ENCODE results near the gene TMEM237. TPM values are rescaled to one million over a fixed set of nuclear protein-coding genes. Genes with fewer than 3 reads are reported as not detected.

The TMEM237 gene
- total RNA-seq, 1 donor from 2014 or later: 43.2 TPM

GRCh38 chr2:201654616-201655384 lies 11.5 kb upstream of the TMEM237 start:
- H3K27ac Mint-ChIP-seq: no peak overlapping the region
- no peaks in the 10 kb centered on the region for H3K36me3 Mint-ChIP-seq
- no peaks in the 10 kb centered on the region for H3K9me3 Mint-ChIP-seq
- H3K27me3 Mint-ChIP-seq: peaks cover 3% of the 10 kb centered on the region
- no peak for DNase-seq (ENCODE audit: extremely low spot score, unreplicated experiment)
- TF ChIP-seq, protein P1, sequence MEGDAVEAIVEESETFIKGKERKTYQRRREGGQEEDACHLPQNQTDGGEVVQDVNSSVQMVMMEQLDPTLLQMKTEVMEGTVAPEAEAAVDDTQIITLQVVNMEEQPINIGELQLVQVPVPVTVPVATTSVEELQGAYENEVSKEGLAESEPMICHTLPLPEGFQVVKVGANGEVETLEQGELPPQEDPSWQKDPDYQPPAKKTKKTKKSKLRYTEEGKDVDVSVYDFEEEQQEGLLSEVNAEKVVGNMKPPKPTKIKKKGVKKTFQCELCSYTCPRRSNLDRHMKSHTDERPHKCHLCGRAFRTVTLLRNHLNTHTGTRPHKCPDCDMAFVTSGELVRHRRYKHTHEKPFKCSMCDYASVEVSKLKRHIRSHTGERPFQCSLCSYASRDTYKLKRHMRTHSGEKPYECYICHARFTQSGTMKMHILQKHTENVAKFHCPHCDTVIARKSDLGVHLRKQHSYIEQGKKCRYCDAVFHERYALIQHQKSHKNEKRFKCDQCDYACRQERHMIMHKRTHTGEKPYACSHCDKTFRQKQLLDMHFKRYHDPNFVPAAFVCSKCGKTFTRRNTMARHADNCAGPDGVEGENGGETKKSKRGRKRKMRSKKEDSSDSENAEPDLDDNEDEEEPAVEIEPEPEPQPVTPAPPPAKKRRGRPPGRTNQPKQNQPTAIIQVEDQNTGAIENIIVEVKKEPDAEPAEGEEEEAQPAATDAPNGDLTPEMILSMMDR (conservative IDR thresholded peaks at IDR 0.05): no peak
- no peak overlapping the region for H3K4me3 Mint-ChIP-seq
- peaks cover 7% of the 10 kb centered on the region for H3K4me1 Mint-ChIP-seq (ENCODE audit: unreplicated experiment)

DNA sequence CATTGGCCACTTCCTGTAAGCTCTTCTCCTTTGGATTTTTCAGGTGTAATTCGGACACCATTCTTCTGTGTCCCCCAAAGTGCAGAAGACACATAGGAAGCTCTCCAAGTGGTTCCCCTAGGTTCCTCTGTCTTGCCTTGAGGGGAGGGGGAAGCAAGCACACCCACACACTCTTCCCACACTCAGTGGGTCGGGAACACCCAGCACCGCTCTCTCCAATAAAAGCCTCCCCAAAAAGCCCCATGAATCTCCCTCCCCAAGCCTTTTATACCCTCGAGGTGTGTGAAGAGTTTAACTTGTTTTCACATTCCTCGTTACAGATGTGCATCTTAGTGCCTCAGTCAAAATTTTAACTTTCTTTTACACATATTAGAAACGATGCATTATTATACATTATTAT lies 9.9 kb upstream of the TMEM237 start:
- Mint-ChIP-seq H3K27me3 (peaks cover 3% of the 10 kb centered on the region), H3K9me3 (no peaks in the 10 kb centered on the region), H3K4me3 (no peak overlapping the region), H3K4me1 (ENCODE audit: unreplicated experiment) (peaks cover 7% of the 10 kb centered on the region), H3K36me3 (no peaks in the 10 kb centered on the region), H3K27ac (no peak overlapping the region)
- TF ChIP-seq, protein P1 (conservative IDR thresholded peaks at IDR 0.05): no peak
- DNase-seq (ENCODE audit: extremely low spot score, unreplicated experiment): no peak

- Mint-ChIP-seq H3K4me1 (ENCODE audit: unreplicated experiment) (peaks cover 9% of the 10 kb centered on the region), H3K36me3 (no peaks in the 10 kb centered on the region), H3K9me3 (no peaks in the 10 kb centered on the region), H3K27me3 (no peaks in the 10 kb centered on the region), H3K4me3 (no peak overlapping the region), H3K27ac (no peak overlapping the region)
- TF ChIP-seq, protein P1 (conservative IDR thresholded peaks at IDR 0.05): no peak
- DNase-seq (ENCODE audit: extremely low spot score, unreplicated experiment): no peak
Measured at GRCh38 chr2:201649442-201649841, 6.1 kb upstream of the TMEM237 start.

DNA sequence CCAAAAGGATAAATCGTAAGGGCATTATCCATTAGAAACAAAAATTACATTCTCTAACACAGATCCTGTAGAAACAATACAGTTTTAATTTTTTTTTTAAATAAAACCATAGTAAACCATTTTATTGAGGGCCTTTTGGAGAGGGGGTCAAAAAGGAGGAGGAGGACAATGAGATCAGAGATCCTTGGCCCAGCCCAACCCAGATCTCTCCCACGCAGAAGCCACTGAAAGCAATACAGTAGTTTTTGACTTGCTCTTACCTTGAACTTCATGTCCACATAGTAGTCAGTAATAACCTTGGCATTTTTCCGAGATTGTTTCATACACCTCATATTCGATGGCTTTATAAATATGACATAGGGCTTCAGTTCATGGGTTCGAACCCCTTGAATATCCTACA lies 4.1 kb upstream of the TMEM237 start:
- Mint-ChIP-seq H3K9me3 (no peaks in the 10 kb centered on the region), H3K27me3 (no peaks in the 10 kb centered on the region), H3K27ac (no peak overlapping the region), H3K4me1 (ENCODE audit: unreplicated experiment) (peaks cover 13% of the 10 kb centered on the region), H3K36me3 (no peaks in the 10 kb centered on the region), H3K4me3 (no peak overlapping the region)
- TF ChIP-seq, protein P1 (conservative IDR thresholded peaks at IDR 0.05): no peak
- no peak for DNase-seq (ENCODE audit: extremely low spot score, unreplicated experiment)

DNA sequence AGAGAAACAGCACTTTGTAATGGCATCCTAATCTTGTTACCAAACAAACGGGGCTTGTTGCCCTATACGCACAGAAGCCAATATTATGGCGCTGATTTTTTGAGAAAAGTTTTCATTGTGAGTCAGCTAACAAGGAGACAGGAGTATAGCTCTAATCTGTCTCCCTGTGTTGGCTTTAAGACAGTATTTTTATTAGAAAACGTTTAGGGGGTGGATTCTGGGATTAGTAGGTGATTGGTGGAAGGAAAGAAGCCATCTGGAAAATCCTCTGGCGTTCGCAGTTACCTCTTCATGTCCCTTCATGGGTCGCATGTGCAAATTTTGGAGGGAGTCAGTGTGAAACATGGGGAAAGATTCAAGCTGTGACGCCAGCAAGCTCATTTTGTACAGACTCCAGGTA lies 698 bp upstream of the TMEM237 start:
- Mint-ChIP-seq H3K27me3 (no peaks in the 10 kb centered on the region), H3K4me1 (ENCODE audit: unreplicated experiment) (peaks cover 11% of the 10 kb centered on the region), H3K4me3 (peak overlapping the region; percentile 96), H3K9me3 (no peaks in the 10 kb centered on the region), H3K27ac (peak overlapping the region; percentile 46), H3K36me3 (peaks cover under 1% of the 10 kb centered on the region)
- TF ChIP-seq, protein P1 (conservative IDR thresholded peaks at IDR 0.05): no peak
- no peak for DNase-seq (ENCODE audit: extremely low spot score, unreplicated experiment)

Measured in type B pancreatic cell (in vitro differentiated cells).